ENCODE results near the gene ZNF335. TPM values are rescaled to one million over a fixed set of nuclear protein-coding genes. Genes with fewer than 3 reads are reported as not detected.

Gene ZNF335
- total and polyA plus RNA-seq, 2 of the 13 experiments (the other 11 are each of a cell fraction or from before 2014, with no cell fraction given): 9.7 to 13.7 TPM

DNA sequence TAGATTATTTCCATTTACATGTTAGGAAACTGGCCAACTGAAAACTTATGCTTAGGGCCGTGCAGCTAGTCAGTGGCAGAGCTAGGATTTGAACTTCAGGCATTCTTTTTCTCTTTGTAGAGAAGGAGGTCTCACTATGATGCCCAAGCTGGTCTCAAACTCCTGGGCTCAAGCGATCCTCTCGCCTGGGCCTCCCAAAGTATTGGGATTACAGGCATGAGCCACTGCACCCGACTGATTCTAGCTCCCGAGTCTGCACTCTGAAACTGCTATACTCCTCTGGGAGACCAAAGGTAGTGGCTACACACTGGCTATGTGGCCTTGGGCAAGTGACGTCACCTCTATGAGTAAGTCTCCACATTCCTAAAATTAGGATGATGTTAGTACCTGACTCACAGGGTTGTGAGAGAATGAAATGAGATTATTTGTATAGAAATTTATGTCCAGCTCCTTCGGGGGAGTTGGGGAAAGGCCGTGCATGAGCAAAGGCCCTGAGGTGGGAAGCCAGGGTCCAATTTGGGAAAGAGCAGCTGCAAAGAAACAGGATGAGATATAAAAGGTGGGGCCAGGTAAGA is 66.4 kb downstream of the ZNF335 start (continued):
- TF ChIP-seq, protein P1, sequence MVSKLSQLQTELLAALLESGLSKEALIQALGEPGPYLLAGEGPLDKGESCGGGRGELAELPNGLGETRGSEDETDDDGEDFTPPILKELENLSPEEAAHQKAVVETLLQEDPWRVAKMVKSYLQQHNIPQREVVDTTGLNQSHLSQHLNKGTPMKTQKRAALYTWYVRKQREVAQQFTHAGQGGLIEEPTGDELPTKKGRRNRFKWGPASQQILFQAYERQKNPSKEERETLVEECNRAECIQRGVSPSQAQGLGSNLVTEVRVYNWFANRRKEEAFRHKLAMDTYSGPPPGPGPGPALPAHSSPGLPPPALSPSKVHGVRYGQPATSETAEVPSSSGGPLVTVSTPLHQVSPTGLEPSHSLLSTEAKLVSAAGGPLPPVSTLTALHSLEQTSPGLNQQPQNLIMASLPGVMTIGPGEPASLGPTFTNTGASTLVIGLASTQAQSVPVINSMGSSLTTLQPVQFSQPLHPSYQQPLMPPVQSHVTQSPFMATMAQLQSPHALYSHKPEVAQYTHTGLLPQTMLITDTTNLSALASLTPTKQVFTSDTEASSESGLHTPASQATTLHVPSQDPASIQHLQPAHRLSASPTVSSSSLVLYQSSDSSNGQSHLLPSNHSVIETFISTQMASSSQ (IDR thresholded peaks at IDR 0.05; ENCODE audit: low read depth): no peak
- TF ChIP-seq, protein P1 (CRISPR knock-in tag; IDR thresholded peaks at IDR 0.05; ENCODE audit: borderline replicate concordance): no peak
- no peak for TF ChIP-seq KAT7 (CRISPR knock-in tag; IDR thresholded peaks at IDR 0.05; ENCODE audit: borderline replicate concordance)
- TF ChIP-seq, protein P2, sequence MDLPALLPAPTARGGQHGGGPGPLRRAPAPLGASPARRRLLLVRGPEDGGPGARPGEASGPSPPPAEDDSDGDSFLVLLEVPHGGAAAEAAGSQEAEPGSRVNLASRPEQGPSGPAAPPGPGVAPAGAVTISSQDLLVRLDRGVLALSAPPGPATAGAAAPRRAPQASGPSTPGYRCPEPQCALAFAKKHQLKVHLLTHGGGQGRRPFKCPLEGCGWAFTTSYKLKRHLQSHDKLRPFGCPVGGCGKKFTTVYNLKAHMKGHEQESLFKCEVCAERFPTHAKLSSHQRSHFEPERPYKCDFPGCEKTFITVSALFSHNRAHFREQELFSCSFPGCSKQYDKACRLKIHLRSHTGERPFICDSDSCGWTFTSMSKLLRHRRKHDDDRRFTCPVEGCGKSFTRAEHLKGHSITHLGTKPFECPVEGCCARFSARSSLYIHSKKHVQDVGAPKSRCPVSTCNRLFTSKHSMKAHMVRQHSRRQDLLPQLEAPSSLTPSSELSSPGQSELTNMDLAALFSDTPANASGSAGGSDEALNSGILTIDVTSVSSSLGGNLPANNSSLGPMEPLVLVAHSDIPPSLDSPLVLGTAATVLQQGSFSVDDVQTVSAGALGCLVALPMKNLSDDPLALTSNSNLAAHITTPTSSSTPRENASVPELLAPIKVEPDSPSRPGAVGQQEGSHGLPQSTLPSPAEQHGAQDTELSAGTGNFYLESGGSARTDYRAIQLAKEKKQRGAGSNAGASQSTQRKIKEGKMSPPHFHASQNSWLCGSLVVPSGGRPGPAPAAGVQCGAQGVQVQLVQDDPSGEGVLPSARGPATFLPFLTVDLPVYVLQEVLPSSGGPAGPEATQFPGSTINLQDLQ (CRISPR knock-in tag; IDR thresholded peaks at IDR 0.05): no peak
- TF ChIP-seq ZNF766 (CRISPR knock-in tag; IDR thresholded peaks at IDR 0.05; ENCODE audit: borderline replicate concordance): 0 out of 2 replicates have a peak, but pooled peaks have one; percentile 14
- TF ChIP-seq AGO1 (IDR thresholded peaks at IDR 0.05; ENCODE audit: low read depth, low read length, poor library complexity, severe bottlenecking): no peak
- TF ChIP-seq CEBPB (IDR thresholded peaks at IDR 0.05; ENCODE audit: borderline replicate concordance, low read depth, low read length): peak; percentile 43; the same call in 1 of the 2 replicates
- no peak for TF ChIP-seq ZNF660 (CRISPR knock-in tag; IDR thresholded peaks at IDR 0.05; ENCODE audit: borderline replicate concordance, low read depth)
- TF ChIP-seq TAF1 (CRISPR knock-in tag; IDR thresholded peaks at IDR 0.05): no peak; the same call in 1 of the 2 replicates
- no peak for TF ChIP-seq SIN3A (IDR thresholded peaks at IDR 0.05; ENCODE audit: borderline replicate concordance, low read depth, low read length)
- no peak for TF ChIP-seq ONECUT2 (CRISPR knock-in tag; IDR thresholded peaks at IDR 0.05)
- TF ChIP-seq ZNF337 (CRISPR knock-in tag; IDR thresholded peaks at IDR 0.05; ENCODE audit: borderline replicate concordance, low read depth): no peak
- TF ChIP-seq, protein P3, sequence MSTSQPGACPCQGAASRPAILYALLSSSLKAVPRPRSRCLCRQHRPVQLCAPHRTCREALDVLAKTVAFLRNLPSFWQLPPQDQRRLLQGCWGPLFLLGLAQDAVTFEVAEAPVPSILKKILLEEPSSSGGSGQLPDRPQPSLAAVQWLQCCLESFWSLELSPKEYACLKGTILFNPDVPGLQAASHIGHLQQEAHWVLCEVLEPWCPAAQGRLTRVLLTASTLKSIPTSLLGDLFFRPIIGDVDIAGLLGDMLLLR (CRISPR knock-in tag; IDR thresholded peaks at IDR 0.05): no peak
- no peak for TF ChIP-seq EEA1 (CRISPR knock-in tag; IDR thresholded peaks at IDR 0.05; ENCODE audit: borderline replicate concordance)
- no peak for TF ChIP-seq MTF1 (CRISPR knock-in tag; IDR thresholded peaks at IDR 0.05)
- no peak for TF ChIP-seq ZSCAN9 (CRISPR knock-in tag; IDR thresholded peaks at IDR 0.05; ENCODE audit: borderline replicate concordance)
- TF ChIP-seq, protein P4, sequence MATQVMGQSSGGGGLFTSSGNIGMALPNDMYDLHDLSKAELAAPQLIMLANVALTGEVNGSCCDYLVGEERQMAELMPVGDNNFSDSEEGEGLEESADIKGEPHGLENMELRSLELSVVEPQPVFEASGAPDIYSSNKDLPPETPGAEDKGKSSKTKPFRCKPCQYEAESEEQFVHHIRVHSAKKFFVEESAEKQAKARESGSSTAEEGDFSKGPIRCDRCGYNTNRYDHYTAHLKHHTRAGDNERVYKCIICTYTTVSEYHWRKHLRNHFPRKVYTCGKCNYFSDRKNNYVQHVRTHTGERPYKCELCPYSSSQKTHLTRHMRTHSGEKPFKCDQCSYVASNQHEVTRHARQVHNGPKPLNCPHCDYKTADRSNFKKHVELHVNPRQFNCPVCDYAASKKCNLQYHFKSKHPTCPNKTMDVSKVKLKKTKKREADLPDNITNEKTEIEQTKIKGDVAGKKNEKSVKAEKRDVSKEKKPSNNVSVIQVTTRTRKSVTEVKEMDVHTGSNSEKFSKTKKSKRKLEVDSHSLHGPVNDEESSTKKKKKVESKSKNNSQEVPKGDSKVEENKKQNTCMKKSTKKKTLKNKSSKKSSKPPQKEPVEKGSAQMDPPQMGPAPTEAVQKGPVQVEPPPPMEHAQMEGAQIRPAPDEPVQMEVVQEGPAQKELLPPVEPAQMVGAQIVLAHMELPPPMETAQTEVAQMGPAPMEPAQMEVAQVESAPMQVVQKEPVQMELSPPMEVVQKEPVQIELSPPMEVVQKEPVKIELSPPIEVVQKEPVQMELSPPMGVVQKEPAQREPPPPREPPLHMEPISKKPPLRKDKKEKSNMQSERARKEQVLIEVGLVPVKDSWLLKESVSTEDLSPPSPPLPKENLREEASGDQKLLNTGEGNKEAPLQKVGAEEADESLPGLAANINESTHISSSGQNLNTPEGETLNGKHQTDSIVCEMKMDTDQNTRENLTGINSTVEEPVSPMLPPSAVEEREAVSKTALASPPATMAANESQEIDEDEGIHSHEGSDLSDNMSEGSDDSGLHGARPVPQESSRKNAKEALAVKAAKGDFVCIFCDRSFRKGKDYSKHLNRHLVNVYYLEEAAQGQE (IDR thresholded peaks at IDR 0.05; ENCODE audit: borderline replicate concordance in 1 of 2, low read depth in 1 of 2, low read length in 2 of 2): no peak
- no peak for TF ChIP-seq RBM39 (IDR thresholded peaks at IDR 0.05; ENCODE audit: low read depth, low read length, poor library complexity, severe bottlenecking)

Measured in HepG2 (cell line).